HEK293T (cell line): ENCODE results near the gene RNASE7.
A peak's percentile ranks its signal among the peaks of the same experiment; 100 is the strongest.

Source experiments
- CTCF ChIA-PET: fragments of 350-600 bp; formaldehyde crosslinking; extraction: SDS; loops from one replicate; lab custom pipeline; 2021; ENCODE audit warnings: antibody characterized with exemption, inconsistent platforms; lab: Yijun Ruan, JAX
- POLR2A ChIA-PET: fragments of 350-600 bp; formaldehyde crosslinking; extraction: SDS; loops from one replicate; lab custom pipeline; 2020; ENCODE audit warnings: antibody characterized with exemption, inconsistent platforms; lab: Yijun Ruan, JAX
- DNase-seq: peaks from one replicate; pipeline ENCODE4 v3.0.0; 2012; ENCODE audit warnings: mixed read lengths; ENCODE audit errors: extremely low spot score
- ARNT ChIP-seq: fragments of 450-650 bp; IDR thresholded peaks from 2 replicates; pipeline ENCODE4 v1.6.1; 2017; ENCODE audit warnings: mild to moderate bottlenecking
- BHLHE40 ChIP-seq: fragments of 450-650 bp; IDR thresholded peaks from 2 replicates; pipeline ENCODE4 v1.6.1; 2016; ENCODE audit warnings: mild to moderate bottlenecking, moderate library complexity, borderline replicate concordance
- CTBP1 ChIP-seq: fragments of 450-650 bp; IDR thresholded peaks from 2 replicates; pipeline ENCODE4 v1.6.1; 2016; ENCODE audit warnings: borderline replicate concordance
- FOXA1 ChIP-seq: fragments of 450-650 bp; IDR thresholded peaks from 2 replicates; pipeline ENCODE4 v1.6.1; 2016; ENCODE audit warnings: mild to moderate bottlenecking
- FOXM1 ChIP-seq: fragments of 450-650 bp; IDR thresholded peaks from 2 replicates; pipeline ENCODE4 v1.6.1; 2017; ENCODE audit warnings: mild to moderate bottlenecking, borderline replicate concordance
- L3MBTL2 ChIP-seq: fragments of 450-650 bp; conservative IDR thresholded peaks from 2 replicates; pipeline ENCODE4 v1.6.1; 2016; ENCODE audit warnings: mild to moderate bottlenecking
- LEF1 ChIP-seq: fragments of 450-650 bp; IDR thresholded peaks from 2 replicates; pipeline ENCODE4 v1.6.1; 2017; ENCODE audit warnings: mild to moderate bottlenecking, borderline replicate concordance
- PKNOX1 ChIP-seq: fragments of 450-650 bp; IDR thresholded peaks from 2 replicates; pipeline ENCODE4 v1.6.1; 2016
- SP1 ChIP-seq: fragments of 450-650 bp; IDR thresholded peaks from 2 replicates; pipeline ENCODE4 v1.6.1; 2017
- SUZ12 ChIP-seq: fragments of 450-650 bp; IDR thresholded peaks from 2 replicates; pipeline ENCODE4 v1.6.1; 2016; ENCODE audit warnings: mild to moderate bottlenecking
- TARDBP ChIP-seq: fragments of 450-650 bp; IDR thresholded peaks from 2 replicates; pipeline ENCODE4 v1.6.1; 2016

The RNASE7 gene

GRCh38 chr14:21091821-21092272 is 49.7 kb downstream of the RNASE7 start:
- POLR2A ChIA-PET = interaction anchor here (0.6 to 3.2 kb wide), 6 partner anchors 12 to 289 kb away, joined by 3 to 27 read pairs (median 8); partner anchors contain the start of gene ARHGEF40
- DNase-seq = no peak
- TF ChIP-seq ARNT = no peak
- no peak for TF ChIP-seq SP1
- no peak for TF ChIP-seq CTBP1
- TF ChIP-seq LEF1 = no peak
- no peak for TF ChIP-seq PKNOX1
- no peak for TF ChIP-seq SUZ12
- no peak for TF ChIP-seq L3MBTL2
- no peak for TF ChIP-seq TARDBP
- CTCF ChIA-PET = interaction anchor here (0.6 to 6.8 kb wide), 13 partner anchors 8 to 92 kb away, joined by 3 to 68 read pairs (median 6); partner anchors contain the start of genes RNASE8 and TMEM253

GRCh38 chr14:21092273-21093011 is 50.3 kb downstream of the RNASE7 start:
- DNase-seq = peak; percentile 88
- ChIA-PET CTCF (interaction anchor here (0.6 to 6.8 kb wide), 15 partner anchors 9 to 109 kb away, joined by 3 to 68 read pairs (median 6); partner anchors contain the start of genes RNASE8 and TMEM253), POLR2A (interaction anchor here (0.6 to 3.2 kb wide), 7 partner anchors 9 to 288 kb away, joined by 3 to 27 read pairs (median 7); partner anchors contain the start of genes ARHGEF40 and TMEM253)
- peak; percentile 46 for TF ChIP-seq L3MBTL2
- TF ChIP-seq ARNT = 0 out of 2 replicates have a peak, but pooled peaks have one; percentile 41
- TF ChIP-seq FOXM1 = no peak
- TF ChIP-seq PKNOX1 = no peak
- no peak for TF ChIP-seq BHLHE40
- no peak for TF ChIP-seq FOXA1
- no peak for TF ChIP-seq SP1

GRCh38 chr14:21093018-21093417 is 50.9 kb downstream of the RNASE7 start:
- ChIA-PET POLR2A (interaction anchor here (0.6 to 3.2 kb wide), 6 partner anchors 8 to 78 kb away, joined by 3 to 27 read pairs (median 8); partner anchors contain the start of genes ARHGEF40 and TMEM253), CTCF (interaction anchor here (0.6 to 6.8 kb wide), 15 partner anchors 8 to 122 kb away, joined by 3 to 68 read pairs (median 6); partner anchors contain the start of gene TMEM253)
- TF ChIP-seq TARDBP = no peak
- DNase-seq = no peak
